Neural cell (in vitro differentiated cells): ENCODE data around the gene DCLK1.

Experiments
- CTCF ChIP-seq: fragments of 450-650 bp; IDR thresholded peaks from 2 replicates; pipeline ENCODE4 v1.5.1; 2014; ENCODE audit warnings: antibody characterized with exemption, mild to moderate bottlenecking, moderate library complexity; ENCODE audit not compliant: poor library complexity, severe bottlenecking
- EZH2 ChIP-seq: fragments of 200-600, 300-800 bp; shearing (Covaris generic), sonication (generic); IDR thresholded peaks from 2 replicates; pipeline ENCODE4 v1.6.1; 2014; ENCODE audit warnings: antibody characterized with exemption, low read length, borderline replicate concordance, mild to moderate bottlenecking; ENCODE audit not compliant: insufficient read depth, poor library complexity, severe bottlenecking
- MXI1 ChIP-seq: fragments of 450-650 bp; conservative IDR thresholded peaks from 2 replicates; pipeline ENCODE4 v1.6.1; 2014; ENCODE audit warnings: antibody characterized with exemption, mild to moderate bottlenecking; ENCODE audit not compliant: poor library complexity, severe bottlenecking
- RAD21 ChIP-seq: fragments of 450-650 bp; conservative IDR thresholded peaks from 2 replicates; pipeline ENCODE4 v1.6.1; 2014; ENCODE audit warnings: antibody characterized with exemption, mild to moderate bottlenecking, moderate library complexity
- REST ChIP-seq: IDR thresholded peaks from 2 replicates; pipeline ENCODE4 v1.6.1; 2012; ENCODE audit warnings: borderline replicate concordance
- TAF1 ChIP-seq: IDR thresholded peaks from 2 replicates; pipeline ENCODE4 v1.6.1; 2012; ENCODE audit warnings: low read depth

- no peak for TF ChIP-seq CTCF
- TF ChIP-seq REST: no peak
- TF ChIP-seq MXI1: no peak
- no peak for TF ChIP-seq EZH2
- no peak for TF ChIP-seq RAD21
- TF ChIP-seq TAF1: no peak
Measured at GRCh38 chr13:35976126-35976525, 155.1 kb downstream of the DCLK1 start.
